Progenitor cell of endocrine pancreas (in vitro differentiated cells): Measurements from ENCODE around the gene FBXL4. TPM values are rescaled to one million over a fixed set of nuclear protein-coding genes. Genes with fewer than 3 reads are reported as not detected.

Source experiments
- DNase-seq: peaks from one replicate; pipeline ENCODE4 v3.0.0; 2021; ENCODE audit warnings: low spot score; ENCODE audit not compliant: unreplicated experiment
- H3K27ac Mint-ChIP-seq: 2 replicates; pipeline ENCODE4 v1.8.0; 2021; ENCODE audit warnings: mild to moderate bottlenecking, moderate library complexity, mixed read lengths
- H3K27me3 Mint-ChIP-seq: 2 replicates; pipeline ENCODE4 v1.8.0; 2021; ENCODE audit warnings: mixed read lengths
- H3K36me3 Mint-ChIP-seq: 2 replicates; pipeline ENCODE4 v1.8.0; 2022; ENCODE audit warnings: mixed read lengths; ENCODE audit not compliant: insufficient read depth
- H3K4me1 Mint-ChIP-seq: 2 replicates; pipeline ENCODE4 v1.8.0; 2021; ENCODE audit warnings: low read depth, mixed read lengths
- H3K4me3 Mint-ChIP-seq: 2 replicates; pipeline ENCODE4 v1.8.0; 2021; ENCODE audit warnings: low read depth, mild to moderate bottlenecking, moderate library complexity, mixed read lengths
- H3K9me3 Mint-ChIP-seq: 2 replicates; pipeline ENCODE4 v1.8.0; 2021; ENCODE audit warnings: low read depth, mixed read lengths
- CTCF ChIP-seq: fragments of 200-600 bp; sonication (generic); IDR thresholded peaks from one replicate; pipeline ENCODE4 v1.5.0; 2021; ENCODE audit warnings: antibody characterized with exemption, mild to moderate bottlenecking; ENCODE audit not compliant: unreplicated experiment
- total RNA-seq: library from RNA; stranded (reverse); gene quantifications from 2 replicates; pipeline ENCODE4 v1.2.1, GENCODE V29; 2021

Gene FBXL4
- total RNA-seq, 1 donor from 2014 or later, result 18.3 TPM

- Mint-ChIP-seq H3K27ac (no peak overlapping the region), H3K4me1 (no peaks in the 10 kb centered on the region), H3K9me3 (no peaks in the 10 kb centered on the region), H3K27me3 (no peaks in the 10 kb centered on the region), H3K4me3 (no peak overlapping the region), H3K36me3 (peaks cover 3% of the 10 kb centered on the region)
- no peak for DNase-seq
- no peak for TF ChIP-seq CTCF
Observed at GRCh38 chr6:98887650-98888049, 60.1 kb downstream of the FBXL4 start.

GRCh38 chr6:98885330-98885729, 62.4 kb downstream of the FBXL4 start:
- H3K4me3 Mint-ChIP-seq, result no peak overlapping the region
- TF ChIP-seq CTCF, result no peak
- no peak overlapping the region for H3K27ac Mint-ChIP-seq

GRCh38 chr6:98880486-98880885, 67.3 kb downstream of the FBXL4 start:
- TF ChIP-seq CTCF, result no peak
- Mint-ChIP-seq H3K4me1 (peaks cover 7% of the 10 kb centered on the region), H3K27ac (no peak overlapping the region), H3K4me3 (no peak overlapping the region), H3K36me3 (peaks cover 2% of the 10 kb centered on the region), H3K9me3 (no peaks in the 10 kb centered on the region), H3K27me3 (no peaks in the 10 kb centered on the region)
- DNase-seq, result no peak

More at GRCh38 chr6:98885330-98885729, 62.4 kb downstream of the FBXL4 start:
- no peaks in the 10 kb centered on the region for H3K9me3 Mint-ChIP-seq
- H3K27me3 Mint-ChIP-seq, result no peaks in the 10 kb centered on the region
- DNase-seq, result no peak
- H3K4me1 Mint-ChIP-seq, result peaks cover 5% of the 10 kb centered on the region
- peaks cover 2% of the 10 kb centered on the region for H3K36me3 Mint-ChIP-seq

- no peak overlapping the region for H3K4me3 Mint-ChIP-seq
- H3K9me3 Mint-ChIP-seq, result no peaks in the 10 kb centered on the region
- H3K4me1 Mint-ChIP-seq, result peaks cover 7% of the 10 kb centered on the region
- H3K36me3 Mint-ChIP-seq, result peaks cover 3% of the 10 kb centered on the region
- TF ChIP-seq CTCF, result no peak
- DNase-seq, result no peak
- no peaks in the 10 kb centered on the region for H3K27me3 Mint-ChIP-seq
- H3K27ac Mint-ChIP-seq, result no peak overlapping the region
Observed at GRCh38 chr6:98877250-98877649, 70.5 kb downstream of the FBXL4 start.

GRCh38 chr6:98875375-98875774, 72.4 kb downstream of the FBXL4 start:
- Mint-ChIP-seq H3K4me3 (no peak overlapping the region), H3K27ac (no peak overlapping the region), H3K27me3 (no peaks in the 10 kb centered on the region), H3K36me3 (peaks cover 8% of the 10 kb centered on the region), H3K9me3 (no peaks in the 10 kb centered on the region), H3K4me1 (peaks cover 3% of the 10 kb centered on the region)
- no peak for TF ChIP-seq CTCF
- no peak for DNase-seq
